ENCODE measurements around the gene B4GALNT3.

GRCh38 chr12:579420-580110 is 119.8 kb downstream of the B4GALNT3 start:
- TF ChIP-seq CTCF (IDR thresholded peaks at IDR 0.05; ENCODE audit: low read length) (no peak), EZH2 (IDR thresholded peaks at IDR 0.05; ENCODE audit: borderline replicate concordance, low read length) (no peak)

Data from OCI-LY1 (cell line).